AG09319 (cell line): Measurements from ENCODE around the gene GNG4.

Source experiments
- DNase-seq: peaks from one replicate; pipeline ENCODE4 v3.0.0-alpha.2; 2010; ENCODE audit warnings: low read depth; ENCODE audit errors: extremely low read depth
- TF ChIP-seq, protein P1 (sequence below): IDR thresholded peaks from 2 replicates; pipeline ENCODE4 v1.5.1; 2011; ENCODE audit warnings: low read depth, mild to moderate bottlenecking, inconsistent platforms, low read length, moderate library complexity

GNG4 gene

DNA sequence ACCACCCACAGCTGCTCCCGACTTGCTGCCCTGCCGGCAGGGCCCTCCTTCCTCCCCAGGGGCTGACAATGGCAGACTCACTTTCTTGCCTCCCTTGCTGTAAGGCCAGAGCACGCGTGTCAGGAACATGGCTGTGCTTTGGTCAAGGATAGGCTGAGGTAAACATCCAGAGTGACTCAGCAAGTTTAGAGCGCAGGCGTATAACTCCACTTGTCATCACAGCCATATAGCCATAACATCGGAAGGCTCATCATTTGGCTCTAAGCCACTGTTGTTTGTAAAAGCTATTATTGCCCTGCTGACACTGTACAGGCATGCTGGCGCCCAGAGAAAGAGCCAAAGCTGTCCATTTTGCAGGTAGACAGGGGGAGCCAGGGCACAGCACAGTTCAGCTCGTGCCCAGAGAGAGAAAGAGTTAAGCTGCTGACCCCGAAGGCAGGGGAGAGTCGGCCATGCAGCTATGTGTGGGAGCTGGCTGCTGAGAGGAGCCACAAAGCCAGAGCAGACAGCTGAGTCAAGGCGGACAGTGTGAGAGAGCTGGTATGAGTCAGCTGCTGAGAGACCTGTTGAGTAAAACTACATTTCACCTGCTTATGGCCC, 60.6 kb downstream of the GNG4 start:
- TF ChIP-seq, protein P1, sequence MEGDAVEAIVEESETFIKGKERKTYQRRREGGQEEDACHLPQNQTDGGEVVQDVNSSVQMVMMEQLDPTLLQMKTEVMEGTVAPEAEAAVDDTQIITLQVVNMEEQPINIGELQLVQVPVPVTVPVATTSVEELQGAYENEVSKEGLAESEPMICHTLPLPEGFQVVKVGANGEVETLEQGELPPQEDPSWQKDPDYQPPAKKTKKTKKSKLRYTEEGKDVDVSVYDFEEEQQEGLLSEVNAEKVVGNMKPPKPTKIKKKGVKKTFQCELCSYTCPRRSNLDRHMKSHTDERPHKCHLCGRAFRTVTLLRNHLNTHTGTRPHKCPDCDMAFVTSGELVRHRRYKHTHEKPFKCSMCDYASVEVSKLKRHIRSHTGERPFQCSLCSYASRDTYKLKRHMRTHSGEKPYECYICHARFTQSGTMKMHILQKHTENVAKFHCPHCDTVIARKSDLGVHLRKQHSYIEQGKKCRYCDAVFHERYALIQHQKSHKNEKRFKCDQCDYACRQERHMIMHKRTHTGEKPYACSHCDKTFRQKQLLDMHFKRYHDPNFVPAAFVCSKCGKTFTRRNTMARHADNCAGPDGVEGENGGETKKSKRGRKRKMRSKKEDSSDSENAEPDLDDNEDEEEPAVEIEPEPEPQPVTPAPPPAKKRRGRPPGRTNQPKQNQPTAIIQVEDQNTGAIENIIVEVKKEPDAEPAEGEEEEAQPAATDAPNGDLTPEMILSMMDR, result no peak
- DNase-seq, result no peak

GRCh38 chr1:235588156-235588555, 61.4 kb downstream of the GNG4 start:
- TF ChIP-seq, protein P1, result no peak
- DNase-seq, result no peak

GRCh38 chr1:235586992-235587391, 62.6 kb downstream of the GNG4 start:
- DNase-seq, result no peak
- TF ChIP-seq, protein P1, result no peak

DNA sequence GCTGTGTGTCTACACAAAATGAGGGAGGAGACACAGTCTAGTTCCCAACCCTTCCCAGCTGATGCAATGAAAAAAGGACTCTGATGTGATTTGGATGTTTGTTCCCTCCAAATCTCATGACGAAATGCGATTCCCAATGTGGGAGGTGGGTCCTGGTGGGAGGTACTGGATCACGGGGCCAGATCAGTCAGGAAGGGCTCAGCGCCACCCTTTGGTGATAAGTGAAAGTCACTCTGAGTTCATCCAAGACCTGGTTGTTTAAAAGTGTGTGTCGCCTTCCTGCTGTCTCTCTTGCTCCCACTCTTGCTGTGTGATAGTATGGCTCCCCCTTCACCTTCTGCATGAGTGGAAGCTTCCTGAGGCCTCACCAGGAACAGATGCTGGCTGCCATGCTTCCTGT, 63.2 kb downstream of the GNG4 start:
- no peak for DNase-seq
- TF ChIP-seq, protein P1, result no peak

GRCh38 chr1:235584973-235585372, 64.6 kb downstream of the GNG4 start:
- no peak for DNase-seq
- TF ChIP-seq, protein P1, result no peak

GRCh38 chr1:235583511-235584001, 66.0 kb downstream of the GNG4 start:
- no peak for DNase-seq
- TF ChIP-seq, protein P1, result no peak

- DNase-seq, result no peak
- TF ChIP-seq, protein P1, result no peak
Observed at GRCh38 chr1:235582130-235582529, 67.5 kb downstream of the GNG4 start.
